HL-60 (cell line): Measurements from ENCODE around the gene KIAA1671.

ENCODE experiments used
- GABPA ChIP-seq: IDR thresholded peaks from 2 replicates; pipeline ENCODE4 v1.6.1; 2012; ENCODE audit warnings: low read depth
- POLR2AphosphoS5 ChIP-seq: IDR thresholded peaks from 2 replicates; pipeline ENCODE4 v1.6.1; 2012; ENCODE audit warnings: low read depth
- SPI1 ChIP-seq: IDR thresholded peaks from 2 replicates; pipeline ENCODE4 v1.6.1; 2012; ENCODE audit warnings: low read depth, mild to moderate bottlenecking, borderline replicate concordance
- TF ChIP-seq, protein P1 (sequence below): IDR thresholded peaks from one replicate; pipeline ENCODE4 v1.5.1; 2011; ENCODE audit warnings: low read length, control low read depth, inconsistent platforms; ENCODE audit not compliant: insufficient read depth
- TF ChIP-seq, protein P2 (sequence below): IDR thresholded peaks from 2 replicates; pipeline ENCODE4 v1.6.1; 2012; ENCODE audit warnings: low read depth; ENCODE audit not compliant: insufficient replicate concordance

DNA sequence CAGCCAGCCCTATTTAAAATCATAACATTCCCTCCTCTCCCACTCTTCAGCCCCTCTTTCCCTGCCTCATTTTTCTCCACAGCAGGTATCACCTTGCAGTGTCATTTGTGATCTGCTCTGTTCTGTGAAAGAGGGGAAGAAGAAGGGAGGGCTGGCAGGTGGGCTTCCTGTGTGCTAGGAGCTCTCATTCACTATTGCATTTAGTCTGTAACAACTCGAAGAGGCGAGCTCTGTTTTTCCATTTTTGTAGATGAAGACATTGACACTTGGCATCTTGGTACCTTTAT, 195.1 kb downstream of the KIAA1671 start:
- TF ChIP-seq, protein P1, sequence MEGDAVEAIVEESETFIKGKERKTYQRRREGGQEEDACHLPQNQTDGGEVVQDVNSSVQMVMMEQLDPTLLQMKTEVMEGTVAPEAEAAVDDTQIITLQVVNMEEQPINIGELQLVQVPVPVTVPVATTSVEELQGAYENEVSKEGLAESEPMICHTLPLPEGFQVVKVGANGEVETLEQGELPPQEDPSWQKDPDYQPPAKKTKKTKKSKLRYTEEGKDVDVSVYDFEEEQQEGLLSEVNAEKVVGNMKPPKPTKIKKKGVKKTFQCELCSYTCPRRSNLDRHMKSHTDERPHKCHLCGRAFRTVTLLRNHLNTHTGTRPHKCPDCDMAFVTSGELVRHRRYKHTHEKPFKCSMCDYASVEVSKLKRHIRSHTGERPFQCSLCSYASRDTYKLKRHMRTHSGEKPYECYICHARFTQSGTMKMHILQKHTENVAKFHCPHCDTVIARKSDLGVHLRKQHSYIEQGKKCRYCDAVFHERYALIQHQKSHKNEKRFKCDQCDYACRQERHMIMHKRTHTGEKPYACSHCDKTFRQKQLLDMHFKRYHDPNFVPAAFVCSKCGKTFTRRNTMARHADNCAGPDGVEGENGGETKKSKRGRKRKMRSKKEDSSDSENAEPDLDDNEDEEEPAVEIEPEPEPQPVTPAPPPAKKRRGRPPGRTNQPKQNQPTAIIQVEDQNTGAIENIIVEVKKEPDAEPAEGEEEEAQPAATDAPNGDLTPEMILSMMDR: no peak
- no peak for TF ChIP-seq POLR2AphosphoS5
- TF ChIP-seq, protein P2, sequence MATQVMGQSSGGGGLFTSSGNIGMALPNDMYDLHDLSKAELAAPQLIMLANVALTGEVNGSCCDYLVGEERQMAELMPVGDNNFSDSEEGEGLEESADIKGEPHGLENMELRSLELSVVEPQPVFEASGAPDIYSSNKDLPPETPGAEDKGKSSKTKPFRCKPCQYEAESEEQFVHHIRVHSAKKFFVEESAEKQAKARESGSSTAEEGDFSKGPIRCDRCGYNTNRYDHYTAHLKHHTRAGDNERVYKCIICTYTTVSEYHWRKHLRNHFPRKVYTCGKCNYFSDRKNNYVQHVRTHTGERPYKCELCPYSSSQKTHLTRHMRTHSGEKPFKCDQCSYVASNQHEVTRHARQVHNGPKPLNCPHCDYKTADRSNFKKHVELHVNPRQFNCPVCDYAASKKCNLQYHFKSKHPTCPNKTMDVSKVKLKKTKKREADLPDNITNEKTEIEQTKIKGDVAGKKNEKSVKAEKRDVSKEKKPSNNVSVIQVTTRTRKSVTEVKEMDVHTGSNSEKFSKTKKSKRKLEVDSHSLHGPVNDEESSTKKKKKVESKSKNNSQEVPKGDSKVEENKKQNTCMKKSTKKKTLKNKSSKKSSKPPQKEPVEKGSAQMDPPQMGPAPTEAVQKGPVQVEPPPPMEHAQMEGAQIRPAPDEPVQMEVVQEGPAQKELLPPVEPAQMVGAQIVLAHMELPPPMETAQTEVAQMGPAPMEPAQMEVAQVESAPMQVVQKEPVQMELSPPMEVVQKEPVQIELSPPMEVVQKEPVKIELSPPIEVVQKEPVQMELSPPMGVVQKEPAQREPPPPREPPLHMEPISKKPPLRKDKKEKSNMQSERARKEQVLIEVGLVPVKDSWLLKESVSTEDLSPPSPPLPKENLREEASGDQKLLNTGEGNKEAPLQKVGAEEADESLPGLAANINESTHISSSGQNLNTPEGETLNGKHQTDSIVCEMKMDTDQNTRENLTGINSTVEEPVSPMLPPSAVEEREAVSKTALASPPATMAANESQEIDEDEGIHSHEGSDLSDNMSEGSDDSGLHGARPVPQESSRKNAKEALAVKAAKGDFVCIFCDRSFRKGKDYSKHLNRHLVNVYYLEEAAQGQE: no peak
- no peak for TF ChIP-seq SPI1
- no peak for TF ChIP-seq GABPA
